Adipose tissue (tissue), 3 donors: ENCODE measurements around the gene ANK3. TPM values are rescaled to one million over a fixed set of nuclear protein-coding genes. Genes with fewer than 3 reads are reported as not detected.
"Not testable (repeated sequence)": the region's sequence is repeated elsewhere in the genome, so short reads cannot be mapped to it uniquely, and the experiment has no call there.

ENCODE experiments used
- H3K27ac ChIP-seq: one replicate; pipeline ENCODE4 v1.5.1; 2013; ENCODE audit warnings: low read depth, low read length
- WGBS, 3 donors: extraction: QIAGEN DNeasy Blood & Tissue Kit; methylation state at CpG; one replicate each; pipeline ENCODE4 v1.1.7; 2013; 5-methylcytosine and 5-hydroxymethylcytosine counted together
- polyA plus RNA-seq, 3 donors: library from polyadenylated mRNA; stranded (reverse); fragments of 200-250 nt; gene quantifications; one replicate each; pipeline ENCODE4 v1.2.3, GENCODE V29; 2013
- donor health status: healthy with polysubstance abuse.
- donor health status: Bipolar disorder and iron deficiency.
- donor health status: healthy.

ANK3 gene
- polyA plus RNA-seq, 3 donors = 5.1 to 10.7 (median 7.9) TPM

DNA sequence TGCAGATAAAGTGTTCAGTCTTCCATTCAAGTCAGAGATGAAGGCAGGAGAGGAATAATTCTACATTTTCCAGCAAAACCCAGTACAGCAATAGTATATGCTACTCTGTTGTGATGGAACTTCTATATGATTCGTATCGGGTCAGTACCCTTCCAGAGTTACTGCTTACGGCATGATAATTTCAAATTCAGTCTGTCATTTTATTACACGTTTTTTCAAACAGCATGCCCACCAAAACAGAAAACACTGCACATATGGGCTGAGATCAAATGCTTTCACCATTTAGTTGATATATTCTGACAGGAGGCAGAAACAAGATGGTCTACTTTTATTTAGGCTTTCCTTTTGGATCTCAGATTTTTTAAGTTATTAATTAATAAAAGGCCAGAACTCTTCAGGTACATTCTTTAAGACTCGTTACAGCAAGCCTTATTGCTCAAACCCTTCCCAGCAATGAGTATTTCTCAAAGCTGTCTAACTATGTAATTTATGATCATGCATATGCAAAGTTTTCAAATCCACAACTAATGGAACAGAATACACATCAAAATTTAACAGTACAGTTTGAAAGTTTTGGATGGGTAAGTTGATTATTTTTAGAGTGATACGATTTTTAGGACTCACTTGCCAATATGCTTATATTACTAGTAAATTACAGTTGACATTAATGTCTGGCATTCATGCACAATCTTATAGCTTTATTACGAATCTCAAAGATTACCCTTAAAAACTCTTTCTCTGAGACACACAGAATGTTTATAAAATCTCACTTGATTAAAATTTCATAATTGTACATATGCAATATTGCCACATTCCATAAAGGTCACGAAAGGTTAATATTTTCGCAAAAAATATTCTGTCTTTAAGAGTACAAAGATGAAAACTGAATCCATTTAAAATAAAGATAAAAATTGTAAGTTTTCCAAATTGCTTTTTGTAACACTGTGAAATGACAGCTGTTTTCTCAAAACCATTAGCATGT lies 91.0 kb downstream of the ANK3 start:
- 78 to 85% (median 85%) methylated on average over 9 of the region's 9 CpGs for WGBS, 3 donors

GRCh38 chr10:60296073-60296472 lies 93.6 kb downstream of the ANK3 start:
- no peak overlapping the region for H3K27ac ChIP-seq
- 60 to 73% (median 60%) methylated on average over 1 of the region's 1 CpG for WGBS, 3 donors

More for the DNA sequence above, 91.0 kb downstream of the ANK3 start:
- H3K27ac ChIP-seq = no peak overlapping the region

GRCh38 chr10:60295028-60295937 lies 94.4 kb downstream of the ANK3 start:
- 79 to 87% (median 86%) methylated on average over 9 of the region's 9 CpGs for WGBS, 3 donors
- no peak overlapping the region for H3K27ac ChIP-seq

GRCh38 chr10:60293581-60294175 lies 96.0 kb downstream of the ANK3 start:
- no peak overlapping the region for H3K27ac ChIP-seq
- WGBS, 3 donors = 61 to 80% (median 62%) methylated on average over 6 of the region's 6 CpGs

GRCh38 chr10:60292998-60293397 lies 96.7 kb downstream of the ANK3 start:
- H3K27ac ChIP-seq = no peak overlapping the region
- WGBS, 3 donors = 67 to 82% (median 74%) methylated on average over 8 of the region's 8 CpGs

DNA sequence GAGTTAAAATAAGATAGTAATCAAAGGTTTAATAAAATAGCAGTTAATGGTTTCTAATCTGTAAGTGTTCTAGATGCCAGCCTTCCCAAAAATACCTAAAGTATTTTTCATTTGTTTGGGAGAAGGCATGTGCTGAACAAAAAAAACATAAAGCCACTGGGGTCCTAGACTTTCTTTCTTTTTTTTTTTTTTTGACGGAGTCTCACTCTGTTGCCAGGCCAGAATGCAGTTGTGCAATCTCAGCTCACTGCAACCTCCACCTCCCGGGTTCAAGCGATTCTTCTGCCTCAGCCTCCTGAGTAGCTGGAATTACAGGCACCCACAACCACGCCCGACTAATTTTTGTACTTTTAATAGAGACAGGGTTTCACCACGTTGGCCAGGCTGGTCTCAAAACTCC lies 97.1 kb downstream of the ANK3 start:
- WGBS, 3 donors = 52 to 79% (median 65%) methylated on average over 6 of the region's 6 CpGs

GRCh38 chr10:60291344-60291930 lies 98.2 kb downstream of the ANK3 start:
- WGBS, 3 donors = 77 to 91% (median 78%) methylated on average over 5 of the region's 5 CpGs
- no peak overlapping the region for H3K27ac ChIP-seq

More for the DNA sequence above, 97.1 kb downstream of the ANK3 start:
- H3K27ac ChIP-seq = not testable (repeated sequence)

DNA sequence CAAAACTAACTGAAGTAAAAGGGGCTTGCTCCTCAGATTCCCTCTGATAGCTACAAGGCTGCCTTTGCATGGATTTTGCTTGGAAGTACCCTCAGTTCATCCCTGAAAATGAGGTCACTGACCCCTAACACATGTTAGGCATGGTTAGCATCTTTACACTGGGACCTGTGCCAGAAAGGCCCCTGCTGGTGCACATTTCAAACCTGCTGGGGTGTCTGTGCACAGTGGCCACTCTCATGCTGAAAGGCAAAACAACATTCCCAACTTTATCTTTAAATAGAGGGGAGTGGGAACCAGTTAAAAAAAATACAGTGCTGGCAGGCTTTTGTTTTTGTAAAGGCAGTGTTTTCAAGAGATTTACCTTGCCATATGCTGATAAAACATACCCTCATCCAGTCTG lies 99.1 kb downstream of the ANK3 start:
- H3K27ac ChIP-seq = no peak overlapping the region

- 63 to 73% (median 66%) methylated on average over 9 of the region's 9 CpGs for WGBS, 3 donors
- no peak overlapping the region for H3K27ac ChIP-seq
Measured at GRCh38 chr10:60289800-60290199, 99.9 kb downstream of the ANK3 start.

GRCh38 chr10:60288256-60288655 lies 101.4 kb downstream of the ANK3 start:
- no peak overlapping the region for H3K27ac ChIP-seq
- 64 to 88% (median 75%) methylated on average over 3 of the region's 3 CpGs for WGBS, 3 donors

GRCh38 chr10:60286559-60286958 lies 103.1 kb downstream of the ANK3 start:
- H3K27ac ChIP-seq = no peak overlapping the region
- 24 to 64% (median 62%) methylated on average over 1 of the region's 1 CpG for WGBS, 3 donors

DNA sequence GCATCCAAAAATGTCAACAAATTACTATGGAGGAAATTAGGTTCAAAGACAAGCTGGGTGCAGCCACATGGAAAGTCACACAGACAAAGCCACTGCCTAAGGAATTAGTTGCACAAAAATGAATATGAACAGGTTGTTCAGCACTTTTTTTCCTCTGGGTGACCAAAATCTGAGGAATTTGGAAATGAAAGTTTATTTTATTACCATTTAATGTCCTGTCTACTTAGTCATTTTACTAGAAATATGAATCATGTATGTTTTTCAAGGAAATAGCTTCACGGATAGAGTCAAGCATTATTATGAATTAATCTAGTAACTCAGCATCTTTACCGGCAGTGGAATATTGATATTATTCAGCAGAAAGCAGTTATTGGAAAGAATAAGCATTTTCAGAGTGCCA lies 106.3 kb downstream of the ANK3 start:
- H3K27ac ChIP-seq = no peak overlapping the region
- 63 to 78% (median 77%) methylated on average over 2 of the region's 2 CpGs for WGBS, 3 donors

DNA sequence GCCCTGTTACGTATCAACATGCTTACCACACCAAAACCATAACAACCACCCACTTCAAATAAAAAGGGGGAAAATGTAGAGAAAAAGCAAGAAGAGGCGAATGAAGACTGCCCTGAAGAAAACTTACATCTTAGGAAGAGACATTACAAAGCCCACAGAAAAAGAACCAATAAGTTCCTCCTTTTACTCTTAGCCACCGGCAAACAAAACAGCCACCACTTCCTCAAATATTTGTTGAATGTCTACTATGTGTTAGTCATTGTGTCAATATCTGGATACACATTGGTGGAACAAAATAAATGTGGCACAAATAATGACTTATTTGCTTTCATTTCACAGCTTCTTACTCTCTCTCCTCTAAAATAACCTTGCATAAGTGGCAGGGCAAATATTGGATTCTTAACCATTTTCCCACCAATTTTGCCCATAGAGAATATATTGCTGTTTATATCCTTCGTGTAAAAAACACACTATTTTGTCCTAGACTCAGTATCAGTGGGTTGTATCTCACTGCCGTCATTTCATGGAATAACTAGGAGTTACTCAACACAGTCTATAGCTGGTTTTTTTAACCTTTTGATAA lies 106.8 kb downstream of the ANK3 start:
- WGBS, 3 donors = 46 to 68% (median 67%) methylated on average over 5 of the region's 5 CpGs
- H3K27ac ChIP-seq = no peak overlapping the region

GRCh38 chr10:60281792-60282353 lies 107.8 kb downstream of the ANK3 start:
- no peak overlapping the region for H3K27ac ChIP-seq
- WGBS, 3 donors = 80 to 87% (median 86%) methylated on average over 6 of the region's 6 CpGs

GRCh38 chr10:60281331-60281730 lies 108.3 kb downstream of the ANK3 start:
- 49 to 100% (median 88%) methylated on average over 1 of the region's 1 CpG for WGBS, 3 donors
- H3K27ac ChIP-seq = no peak overlapping the region

- WGBS, 3 donors = 95 to 98% (median 96%) methylated on average over 2 of the region's 2 CpGs
- H3K27ac ChIP-seq = no peak overlapping the region
Measured at GRCh38 chr10:60280475-60280874, 109.2 kb downstream of the ANK3 start.

GRCh38 chr10:60277656-60278055 lies 112.0 kb downstream of the ANK3 start:
- no peak overlapping the region for H3K27ac ChIP-seq
- WGBS, 3 donors = 70 to 77% (median 74%) methylated on average over 1 of the region's 1 CpG

DNA sequence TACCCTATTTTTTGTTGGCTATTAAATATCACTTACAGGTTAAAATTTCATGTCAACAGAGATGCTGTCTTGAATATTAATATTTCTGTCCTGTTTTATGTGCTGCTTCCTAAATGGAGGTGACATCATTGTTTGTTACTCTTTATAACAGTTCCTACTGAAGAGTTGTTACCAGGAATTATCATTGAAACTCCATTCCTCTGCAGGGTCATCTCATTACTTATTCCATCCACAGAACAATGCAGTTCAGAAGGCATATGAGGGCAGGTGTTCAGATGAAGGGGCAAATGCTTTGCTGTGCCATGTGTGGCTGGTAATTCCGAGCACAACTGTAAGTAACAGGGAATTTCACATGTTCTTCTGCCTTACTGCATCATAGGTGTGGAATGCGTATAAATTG lies 113.4 kb downstream of the ANK3 start:
- 92 to 97% (median 97%) methylated on average over 2 of the region's 2 CpGs for WGBS, 3 donors
- H3K27ac ChIP-seq = no peak overlapping the region
